ENCODE measurements around the gene ALOX5.
"Not testable (repeated sequence)": the region's sequence is repeated elsewhere in the genome, so short reads cannot be mapped to it uniquely, and the experiment has no call there.

The ALOX5 gene

GRCh38 chr10:45387096-45387893 is 13.3 kb downstream of the ALOX5 start:
- TF ChIP-seq, protein P1, sequence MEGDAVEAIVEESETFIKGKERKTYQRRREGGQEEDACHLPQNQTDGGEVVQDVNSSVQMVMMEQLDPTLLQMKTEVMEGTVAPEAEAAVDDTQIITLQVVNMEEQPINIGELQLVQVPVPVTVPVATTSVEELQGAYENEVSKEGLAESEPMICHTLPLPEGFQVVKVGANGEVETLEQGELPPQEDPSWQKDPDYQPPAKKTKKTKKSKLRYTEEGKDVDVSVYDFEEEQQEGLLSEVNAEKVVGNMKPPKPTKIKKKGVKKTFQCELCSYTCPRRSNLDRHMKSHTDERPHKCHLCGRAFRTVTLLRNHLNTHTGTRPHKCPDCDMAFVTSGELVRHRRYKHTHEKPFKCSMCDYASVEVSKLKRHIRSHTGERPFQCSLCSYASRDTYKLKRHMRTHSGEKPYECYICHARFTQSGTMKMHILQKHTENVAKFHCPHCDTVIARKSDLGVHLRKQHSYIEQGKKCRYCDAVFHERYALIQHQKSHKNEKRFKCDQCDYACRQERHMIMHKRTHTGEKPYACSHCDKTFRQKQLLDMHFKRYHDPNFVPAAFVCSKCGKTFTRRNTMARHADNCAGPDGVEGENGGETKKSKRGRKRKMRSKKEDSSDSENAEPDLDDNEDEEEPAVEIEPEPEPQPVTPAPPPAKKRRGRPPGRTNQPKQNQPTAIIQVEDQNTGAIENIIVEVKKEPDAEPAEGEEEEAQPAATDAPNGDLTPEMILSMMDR (IDR thresholded peaks at IDR 0.05; ENCODE audit: low read depth, low read length) = no peak
- peaks cover 5% of the 10 kb centered on the region; the same call in 1 of the 2 replicates for H3K27me3 ChIP-seq
- H3K36me3 ChIP-seq = no peaks in the 10 kb centered on the region
- no peaks in the 10 kb centered on the region for H3K9me3 ChIP-seq
- DNase-seq = no peak
- no peak overlapping the region for H3K4me3 ChIP-seq (ENCODE audit: low read depth, low read length)
- no peaks in the 10 kb centered on the region for H3K4me1 ChIP-seq

DNA sequence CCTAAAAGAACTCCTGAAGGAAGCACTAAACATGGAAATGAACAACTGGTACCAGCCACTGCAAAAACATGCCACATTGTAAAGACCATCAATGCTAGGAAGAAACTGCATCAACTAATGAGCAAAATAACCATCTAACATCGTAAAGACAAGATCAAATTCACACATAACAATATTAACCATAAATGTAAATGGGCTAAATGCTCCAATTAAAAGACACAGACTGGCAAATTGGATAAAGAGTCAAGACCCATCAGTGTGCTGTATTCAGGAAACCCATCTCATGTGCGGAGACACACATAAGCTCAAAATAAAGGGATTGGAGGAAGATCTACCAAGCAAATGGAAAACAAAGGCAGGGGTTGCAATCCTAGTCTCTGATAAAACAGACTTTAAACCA is 15.7 kb downstream of the ALOX5 start:
- not testable (repeated sequence) for H3K27me3 ChIP-seq; H3K4me3 ChIP-seq (ENCODE audit: low read depth, low read length); H3K36me3 ChIP-seq; H3K4me1 ChIP-seq; DNase-seq; H3K9me3 ChIP-seq

DNA sequence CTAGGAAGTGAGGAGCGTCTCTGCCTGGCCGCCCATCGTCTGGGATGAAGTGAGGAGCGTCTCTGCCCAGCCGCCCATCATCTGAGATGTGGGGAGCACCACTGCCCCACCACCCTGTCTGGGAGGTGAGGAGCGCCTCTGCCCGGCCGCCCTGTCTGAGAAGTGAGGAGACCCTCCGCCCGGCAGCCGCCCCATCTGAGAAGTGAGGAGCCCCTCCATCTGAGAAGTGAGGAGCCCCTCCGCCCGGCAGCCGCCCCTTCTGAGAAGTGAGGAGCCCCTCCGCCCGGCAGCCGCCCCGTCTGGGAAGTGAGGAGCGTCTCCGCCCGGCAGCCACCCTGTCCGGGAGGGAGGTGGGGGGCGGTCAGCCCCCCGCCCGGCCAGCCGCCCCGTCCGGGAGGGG is 17.6 kb downstream of the ALOX5 start:
- H3K9me3 ChIP-seq; H3K36me3 ChIP-seq; H3K4me3 ChIP-seq (ENCODE audit: low read depth, low read length); H3K27me3 ChIP-seq; DNase-seq; H3K4me1 ChIP-seq: not testable (repeated sequence)

DNA sequence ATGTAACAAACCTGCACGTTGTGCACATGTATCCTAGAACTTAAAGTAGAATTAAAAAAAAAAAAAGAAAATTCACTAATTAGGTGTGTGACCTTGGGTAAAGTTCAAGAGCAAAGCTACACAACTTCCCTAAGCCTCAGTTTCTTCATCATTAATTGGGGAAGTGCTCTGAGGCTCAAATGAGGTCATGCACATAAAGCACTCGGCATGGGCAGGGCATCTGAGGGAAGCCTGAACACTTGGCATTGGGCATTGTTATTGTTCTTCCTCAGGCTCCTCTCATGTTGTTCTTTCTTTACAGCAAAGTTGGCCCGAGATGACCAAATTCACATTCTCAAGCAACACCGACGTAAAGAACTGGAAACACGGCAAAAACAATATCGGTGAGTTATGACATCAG is 21.5 kb downstream of the ALOX5 start:
- Histone ChIP-seq H3K4me1 (no peaks in the 10 kb centered on the region), H3K27me3 (no peaks in the 10 kb centered on the region), H3K9me3 (no peaks in the 10 kb centered on the region), H3K4me3 (ENCODE audit: low read depth, low read length) (no peak overlapping the region), H3K36me3 (no peaks in the 10 kb centered on the region)
- no peak for DNase-seq
- TF ChIP-seq, protein P1 (IDR thresholded peaks at IDR 0.05; ENCODE audit: low read depth, low read length) = no peak

DNA sequence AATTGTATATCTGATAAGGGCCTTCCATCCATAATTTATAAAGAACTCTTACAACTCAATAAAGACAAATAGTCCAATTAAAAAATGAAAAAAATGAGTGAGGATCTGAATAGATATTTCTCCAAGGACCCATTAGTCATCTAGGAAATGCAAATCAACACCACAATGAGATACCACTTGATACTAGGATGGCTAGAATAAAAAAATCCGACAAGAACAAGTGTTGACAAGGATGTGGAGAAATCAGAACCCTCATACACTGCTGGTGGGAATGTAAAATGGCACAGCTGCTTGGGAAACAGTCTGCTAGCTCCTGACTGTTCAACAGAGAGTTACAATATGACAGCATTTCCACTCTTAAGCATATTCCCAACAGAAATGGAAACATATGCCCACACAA is 24.6 kb downstream of the ALOX5 start:
- no peak overlapping the region for H3K4me3 ChIP-seq (ENCODE audit: low read depth, low read length)
- no peak for DNase-seq
- peaks cover 16% of the 10 kb centered on the region for H3K27me3 ChIP-seq
- no peaks in the 10 kb centered on the region for H3K36me3 ChIP-seq
- no peaks in the 10 kb centered on the region for H3K4me1 ChIP-seq
- no peaks in the 10 kb centered on the region for H3K9me3 ChIP-seq
- TF ChIP-seq, protein P1 (IDR thresholded peaks at IDR 0.05; ENCODE audit: low read depth, low read length) = no peak

DNA sequence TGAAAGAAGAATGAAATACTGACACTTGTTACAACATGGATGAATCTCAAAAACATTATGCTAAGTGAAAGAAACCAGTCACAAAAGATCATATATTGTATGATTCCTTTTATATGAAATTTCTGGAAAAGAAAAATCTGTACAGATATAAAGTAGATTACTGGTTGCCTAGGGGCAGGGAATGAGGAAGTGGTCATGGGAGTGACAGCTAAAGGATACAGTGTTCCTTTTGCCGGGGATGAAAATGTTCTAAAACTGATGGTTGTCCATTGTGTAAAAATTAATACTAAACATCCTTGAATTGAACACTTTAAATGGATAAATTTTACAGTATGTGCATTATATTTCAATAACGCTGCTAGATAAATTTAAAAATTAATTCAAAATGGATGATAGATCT is 25.1 kb downstream of the ALOX5 start:
- no peaks in the 10 kb centered on the region for H3K9me3 ChIP-seq
- no peak for DNase-seq
- no peaks in the 10 kb centered on the region for H3K4me1 ChIP-seq
- H3K36me3 ChIP-seq = no peaks in the 10 kb centered on the region
- peaks cover 19% of the 10 kb centered on the region for H3K27me3 ChIP-seq
- no peak overlapping the region for H3K4me3 ChIP-seq (ENCODE audit: low read depth, low read length)
- TF ChIP-seq, protein P1 (IDR thresholded peaks at IDR 0.05; ENCODE audit: low read depth, low read length) = no peak

GRCh38 chr10:45403151-45403550 is 29.1 kb downstream of the ALOX5 start:
- Histone ChIP-seq H3K4me3 (ENCODE audit: low read depth, low read length) (no peak overlapping the region), H3K27me3 (peaks cover 45% of the 10 kb centered on the region), H3K36me3 (no peaks in the 10 kb centered on the region), H3K9me3 (no peaks in the 10 kb centered on the region), H3K4me1 (no peaks in the 10 kb centered on the region)
- TF ChIP-seq, protein P1 (IDR thresholded peaks at IDR 0.05; ENCODE audit: low read depth, low read length) = no peak
- DNase-seq = no peak

Data from BE2C (cell line).